RKO (cell line): Measurements from ENCODE around the gene ZCCHC17.
"Not testable (repeated sequence)": the region's sequence is repeated elsewhere in the genome, so short reads cannot be mapped to it uniquely, and the experiment has no call there.

Experiments used
- DNase-seq: peaks from one replicate; pipeline ENCODE4 v3.0.0-alpha.2; 2016; ENCODE audit warnings: low spot score

Gene ZCCHC17

GRCh38 chr1:31371121-31371959 lies 74.5 kb downstream of the ZCCHC17 start:
- no peak for DNase-seq

- no peak for DNase-seq
Measured at GRCh38 chr1:31372051-31372450, 75.2 kb downstream of the ZCCHC17 start.

- no peak for DNase-seq
Measured at GRCh38 chr1:31372751-31373055, 75.9 kb downstream of the ZCCHC17 start.

GRCh38 chr1:31373056-31373896 lies 76.4 kb downstream of the ZCCHC17 start, which contains the start of gene FABP3:
Gene FABP3, minus strand, starts transcription at chr1:31373076. Its CDS starts 62 bp downstream, at chr1:31373014.
- DNase-seq, result no peak

- DNase-seq, result no peak
Measured at GRCh38 chr1:31373897-31374486, 77.2 kb downstream of the ZCCHC17 start.

GRCh38 chr1:31374511-31375196 lies 77.8 kb downstream of the ZCCHC17 start:
- DNase-seq, result peak; percentile 8

- DNase-seq, result peak; percentile 82
Measured at GRCh38 chr1:31376375-31377134, 79.7 kb downstream of the ZCCHC17 start.

- no peak for DNase-seq
Measured at GRCh38 chr1:31377364-31377863, 80.6 kb downstream of the ZCCHC17 start.

- no peak for DNase-seq
Measured at GRCh38 chr1:31378001-31378400, 81.2 kb downstream of the ZCCHC17 start.

GRCh38 chr1:31380181-31380580 lies 83.3 kb downstream of the ZCCHC17 start:
- DNase-seq, result no peak

- DNase-seq, result no peak
Measured at GRCh38 chr1:31381394-31382294, 84.8 kb downstream of the ZCCHC17 start.

- DNase-seq, result no peak
Measured at GRCh38 chr1:31382379-31382989, 85.7 kb downstream of the ZCCHC17 start.

- no peak for DNase-seq
Measured at GRCh38 chr1:31383967-31384366, 87.1 kb downstream of the ZCCHC17 start.

- DNase-seq, result not testable (repeated sequence)
Measured at GRCh38 chr1:31386576-31387243, 89.9 kb downstream of the ZCCHC17 start.

- DNase-seq, result no peak
Measured at GRCh38 chr1:31387612-31388011, 90.8 kb downstream of the ZCCHC17 start.

GRCh38 chr1:31389616-31390015 lies 92.8 kb downstream of the ZCCHC17 start:
- no peak for DNase-seq

- no peak for DNase-seq
Measured at GRCh38 chr1:31390071-31390470, 93.2 kb downstream of the ZCCHC17 start.

GRCh38 chr1:31393463-31393862 lies 96.6 kb downstream of the ZCCHC17 start:
- no peak for DNase-seq

- peak; percentile 79 for DNase-seq
Measured at GRCh38 chr1:31394584-31395193, 97.9 kb downstream of the ZCCHC17 start.
